ENCODE data around the gene PDE4B. TPM values are rescaled to one million over a fixed set of nuclear protein-coding genes. Genes with fewer than 3 reads are reported as not detected.
A peak's percentile ranks its signal among the peaks of the same experiment; 100 is the strongest.

The PDE4B gene
- polyA plus RNA-seq, 2 of the 4 experiments (the other 2 are of a cell fraction) = 20.2 to 56.8 TPM

GRCh38 chr1:66281808-66282207 is 489.1 kb downstream of the PDE4B start (continued):
- TF ChIP-seq NPAS2 (CRISPR knock-in tag; IDR thresholded peaks at IDR 0.05; ENCODE audit: borderline replicate concordance) (no peak), USF2 (IDR thresholded peaks at IDR 0.05) (no peak), CBX8 (IDR thresholded peaks at IDR 0.05) (no peak)

GRCh38 chr1:66282343-66282852 is 489.7 kb downstream of the PDE4B start:
- Histone ChIP-seq H3K4me3 (no peak overlapping the region), H3K27ac (peak overlapping the region; percentile 60 to 77), H3K4me2 (peak overlapping the region; percentile 53), H3K4me1 (peaks cover 67% of the 10 kb centered on the region), H3K9me3 (no peaks in the 10 kb centered on the region)
- ChIA-PET CTCF (interaction anchor here (1.2 to 2.1 kb wide), 5 partner anchors 10 to 164 kb away, joined by 3 to 6 read pairs (median 4); no protein-coding TSS in a partner anchor), POLR2A (no interaction called here)
- ATAC-seq = peak in 1 of 2 experiments; percentile 59; a peak in 3 of 6 replicates
- peak in 1 of 2 experiments; percentile 66 for DNase-seq (ENCODE audit: low read depth in 1 of 2, low spot score in 1 of 2)
- peak; percentile 15; the same call in 1 of the 3 replicates for TF ChIP-seq CTCF (IDR thresholded peaks at IDR 0.05)
- no peak for TF ChIP-seq FOSB (CRISPR knock-in tag; IDR thresholded peaks at IDR 0.05)
- no peak for TF ChIP-seq POLR2AphosphoS2 (conservative IDR thresholded peaks at IDR 0.05; ENCODE audit: low read length)
- no peak for TF ChIP-seq MYC (IDR thresholded peaks at IDR 0.05; ENCODE audit: borderline replicate concordance, low read length)
- TF ChIP-seq RNF2 (IDR thresholded peaks at IDR 0.05; ENCODE audit: borderline replicate concordance, low read depth) = no peak
- TF ChIP-seq FOSL2 (IDR thresholded peaks at IDR 0.05) = no peak
- TF ChIP-seq FOSL2 (CRISPR knock-in tag; IDR thresholded peaks at IDR 0.05) = peak; percentile 23; the same call in 1 of the 2 replicates
- TF ChIP-seq RAD21 (conservative IDR thresholded peaks at IDR 0.05 in 1 of 2, IDR thresholded peaks at IDR 0.05 in 1 of 2) = peak in 1 of 2 experiments; percentile 8; a peak in 1 of 5 replicates
- 41% methylated on average over 2 of the region's 2 CpGs for WGBS (ENCODE audit: missing lambda C conversion rate)
- no peak for FAIRE-seq

GRCh38 chr1:66282891-66283621 is 490.4 kb downstream of the PDE4B start:
- H3K4me1 ChIP-seq = peaks cover 65% of the 10 kb centered on the region
- H3K4me2 ChIP-seq = peak overlapping the region; percentile 53
- ChIA-PET POLR2A (no interaction called here), CTCF (interaction anchor here (1.2 to 2.1 kb wide), 4 partner anchors 11 to 163 kb away, joined by 3 to 6 read pairs (median 4); no protein-coding TSS in a partner anchor)
- ATAC-seq (no peak), FAIRE-seq (no peak), DNase-seq (ENCODE audit: low read depth in 1 of 2, low spot score in 1 of 2) (no peak)
- H3K27ac ChIP-seq = peak overlapping the region; percentile 60 to 78
- 96% methylated on average over 3 of the region's 3 CpGs for WGBS (ENCODE audit: missing lambda C conversion rate)
- TF ChIP-seq PBX3 (IDR thresholded peaks at IDR 0.05) = no peak
- no peak for TF ChIP-seq MYC (IDR thresholded peaks at IDR 0.05; ENCODE audit: borderline replicate concordance, low read length)
- TF ChIP-seq HES2 (IDR thresholded peaks at IDR 0.05) = no peak
- no peak for TF ChIP-seq HMGXB4 (CRISPR knock-in tag; IDR thresholded peaks at IDR 0.05; ENCODE audit: borderline replicate concordance)
- no peak for TF ChIP-seq CEBPB (IDR thresholded peaks at IDR 0.05)
- TF ChIP-seq RFX5 (IDR thresholded peaks at IDR 0.05) = no peak
- TF ChIP-seq RAD21 (conservative IDR thresholded peaks at IDR 0.05 in 1 of 2, IDR thresholded peaks at IDR 0.05 in 1 of 2) = no peak
- TF ChIP-seq CHD2 (IDR thresholded peaks at IDR 0.05; ENCODE audit: low read length, partially characterized antibody) = no peak
- TF ChIP-seq JUN (IDR thresholded peaks at IDR 0.05) = no peak
- no peak overlapping the region for H3K4me3 ChIP-seq
- no peaks in the 10 kb centered on the region for H3K9me3 ChIP-seq

All from A549 (cell line).